Hematopoietic multipotent progenitor cell treated with erythropoietin and hydrocortisone succinate and interleukin-3 and kit ligand, for 15 days (in vitro differentiated cells): ENCODE measurements around the gene TRIM66.
"Not testable (repeated sequence)": the region's sequence is repeated elsewhere in the genome, so short reads cannot be mapped to it uniquely, and the experiment has no call there.

Source experiments
- DNase-seq: peaks from one replicate; pipeline ENCODE4 v3.0.0-alpha.2; 2015; ENCODE audit warnings: low spot score

TRIM66 gene

DNA sequence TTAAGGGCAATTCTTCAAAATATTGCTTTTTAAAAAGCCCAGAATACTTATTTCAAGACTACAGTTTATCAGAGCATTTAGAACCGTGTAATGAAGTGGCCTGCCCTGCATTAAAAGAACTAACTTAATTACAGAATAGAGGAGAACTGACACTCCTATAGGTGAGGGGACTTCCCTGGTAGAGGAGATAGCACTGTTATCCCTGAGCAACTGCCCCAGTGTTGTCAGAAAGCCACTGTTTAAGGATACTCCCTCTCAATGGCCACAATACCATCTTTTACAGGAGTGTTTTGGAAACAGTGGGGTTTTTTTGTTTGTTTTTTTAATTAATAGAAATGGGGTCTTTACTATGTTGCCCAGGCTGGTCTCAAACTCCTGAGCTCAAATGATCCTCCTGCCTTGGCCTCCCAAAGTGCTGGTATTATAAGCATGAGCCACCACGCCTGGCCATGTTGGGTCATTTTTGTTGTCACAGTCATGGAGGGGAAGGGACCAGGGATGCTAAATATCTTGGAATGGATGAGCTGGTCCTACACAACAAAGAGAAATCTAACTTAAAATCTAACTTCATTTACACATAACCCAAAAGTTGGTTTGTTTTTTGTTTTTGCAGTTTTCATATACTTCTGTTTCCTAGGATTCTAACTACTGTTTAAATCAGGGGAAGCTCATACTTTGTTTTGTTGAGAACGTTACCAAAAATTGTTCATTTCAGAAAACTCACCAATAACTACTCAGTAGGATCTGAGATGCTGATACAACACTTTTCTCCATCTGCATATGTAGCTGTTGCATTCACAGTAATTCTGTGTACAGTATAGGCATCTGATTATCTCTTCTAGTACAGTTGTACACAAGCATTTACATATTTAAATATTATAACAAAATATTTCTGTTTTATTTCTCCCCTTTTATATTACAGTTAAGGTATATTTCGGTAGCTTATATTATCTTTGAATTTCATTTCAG lies 8.2 kb upstream of the TRIM66 start:
- DNase-seq, result no peak

GRCh38 chr11:8689726-8690255 lies 7.3 kb upstream of the TRIM66 start:
- DNase-seq, result no peak

GRCh38 chr11:8688414-8689362 lies 6.2 kb upstream of the TRIM66 start:
- peak; percentile 92 for DNase-seq

DNA sequence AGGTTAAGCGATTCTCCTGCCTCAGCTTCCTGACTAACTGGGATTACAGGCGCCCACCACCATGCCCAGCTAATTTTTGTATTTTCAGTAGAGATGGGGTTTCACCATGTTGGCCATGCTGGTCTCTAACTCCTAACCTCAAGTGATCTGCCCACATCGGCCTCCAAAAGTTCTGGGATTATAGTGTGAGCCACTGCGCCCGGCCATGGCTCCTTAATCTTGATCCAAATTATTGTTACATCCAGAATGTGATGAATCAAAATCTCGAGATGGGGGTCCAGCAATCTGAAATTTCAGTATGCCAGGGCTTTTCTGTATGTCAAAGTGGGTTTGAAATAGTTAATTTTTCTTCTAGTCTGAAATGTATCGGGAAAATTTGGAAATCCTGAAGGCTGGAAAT lies 3.9 kb upstream of the TRIM66 start:
- DNase-seq, result no peak

DNA sequence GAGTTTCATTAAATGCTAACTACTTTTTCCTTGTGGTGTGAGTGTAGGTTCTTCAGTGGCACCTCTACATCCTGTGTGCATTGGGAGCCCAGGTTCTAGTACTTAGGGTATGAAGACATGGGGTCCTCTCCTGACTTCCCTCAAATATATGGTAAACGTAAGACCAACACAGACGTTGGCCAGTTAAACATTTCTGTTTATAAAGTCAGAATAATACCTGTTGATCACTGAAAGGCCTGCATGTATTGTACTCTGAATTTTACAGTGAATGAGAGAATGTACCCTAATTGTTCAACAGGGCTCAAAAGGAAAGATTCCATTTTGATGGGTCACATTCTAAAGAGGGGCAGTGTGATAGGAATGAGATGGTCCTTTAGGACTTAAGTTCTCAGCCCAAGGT lies 3.4 kb upstream of the TRIM66 start:
- DNase-seq, result no peak

- DNase-seq, result no peak
Observed at GRCh38 chr11:8685306-8685705, 2.8 kb upstream of the TRIM66 start.

DNA sequence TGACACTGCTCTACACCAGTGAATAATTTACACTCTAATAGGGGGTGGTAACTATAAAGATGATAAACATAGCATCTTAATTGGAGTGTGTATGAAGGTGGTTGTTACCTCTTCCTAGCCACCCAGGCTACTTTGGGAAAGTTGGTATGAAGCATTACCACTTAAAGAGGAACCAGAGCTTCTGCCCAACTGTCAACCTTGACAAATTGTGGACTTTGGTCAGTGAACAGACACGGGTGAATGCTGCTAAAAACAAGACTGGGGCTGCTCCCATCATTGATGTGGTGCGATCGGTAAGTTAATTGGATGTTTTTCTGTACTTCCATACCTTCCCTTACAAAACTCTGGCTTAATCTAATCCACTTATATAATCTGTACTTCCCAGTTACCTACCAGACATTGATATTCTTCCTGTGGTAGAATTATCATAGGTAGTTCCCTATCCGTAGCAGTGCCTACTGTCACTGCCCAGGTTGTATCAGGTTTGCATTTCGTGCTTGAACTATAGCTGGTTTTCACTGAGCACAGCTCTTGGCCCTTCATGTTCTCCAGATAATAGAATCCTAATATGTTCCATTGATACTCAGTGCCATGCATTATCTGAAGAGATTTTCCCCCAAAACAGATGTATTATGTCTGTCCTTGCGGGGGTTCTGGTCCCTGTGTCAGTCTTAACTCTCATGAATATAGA lies 2.3 kb upstream of the TRIM66 start:
- no peak for DNase-seq

GRCh38 chr11:8683115-8683807 lies 796 bp upstream of the TRIM66 start:
- peak; percentile 12 for DNase-seq

DNA sequence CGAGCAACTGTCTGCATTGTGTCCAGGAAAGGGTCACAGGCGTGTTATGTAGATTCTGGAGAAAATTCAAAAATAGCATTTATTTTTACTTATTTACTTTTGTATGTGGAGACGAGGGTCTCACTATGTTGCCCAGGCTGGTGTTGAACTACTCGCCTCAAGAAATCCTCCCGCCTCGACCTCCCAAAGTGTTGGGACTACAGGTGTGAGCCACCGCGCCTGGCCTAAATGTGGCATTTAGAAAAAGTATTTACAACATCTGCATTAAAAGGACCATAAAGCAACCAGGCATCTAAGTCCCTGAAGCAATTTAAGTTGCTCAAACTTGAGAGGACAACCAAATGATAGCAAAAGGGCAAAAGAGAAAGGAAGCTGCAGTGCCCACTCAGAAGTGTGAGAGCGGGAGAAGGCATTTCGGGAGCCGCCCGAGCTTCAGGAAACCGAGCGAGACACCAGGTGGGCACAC lies 595 bp downstream of the TRIM66 start:
- DNase-seq, result no peak

DNA sequence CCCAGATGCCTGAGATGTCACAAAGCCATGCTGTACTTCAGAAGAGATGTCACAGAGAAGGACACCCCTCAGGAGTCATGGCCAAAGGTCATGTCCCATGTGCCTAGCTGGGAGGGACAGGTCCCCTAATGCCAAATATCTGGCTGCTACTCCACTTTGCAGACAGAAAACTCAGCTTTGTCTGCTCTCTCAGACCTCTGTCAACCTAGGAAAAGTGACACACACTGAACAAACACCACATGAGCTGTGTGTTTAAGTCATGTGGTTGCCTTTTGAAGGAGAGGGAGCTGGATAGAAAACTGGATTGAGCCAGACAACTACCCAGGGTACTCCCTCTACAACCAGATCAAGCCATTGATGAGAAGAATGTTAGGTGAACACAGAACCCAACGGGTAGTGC lies 3.5 kb downstream of the TRIM66 start:
- DNase-seq, result no peak

GRCh38 chr11:8676458-8676857 lies 6.0 kb downstream of the TRIM66 start:
- DNase-seq, result no peak

DNA sequence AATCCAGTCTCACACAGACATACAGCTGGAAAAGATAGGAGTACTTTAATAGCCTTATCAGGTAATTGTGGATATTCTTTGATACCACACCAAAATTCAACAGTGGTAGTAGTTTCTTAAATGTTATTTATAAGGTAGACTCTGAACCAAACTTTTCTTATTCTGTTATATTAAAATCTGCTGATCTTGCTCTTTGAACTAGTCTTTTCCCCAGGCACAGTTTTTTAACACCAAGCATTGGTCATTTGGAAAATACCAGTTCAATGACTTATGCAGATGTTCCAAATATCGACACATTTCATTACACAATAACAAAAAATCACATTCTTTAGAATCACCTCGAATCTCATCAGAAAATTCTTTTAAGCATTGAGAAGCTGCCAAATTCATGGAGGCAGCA lies 7.6 kb downstream of the TRIM66 start:
- DNase-seq, result no peak

- DNase-seq, result no peak
Observed at GRCh38 chr11:8672346-8672745, 10.1 kb downstream of the TRIM66 start.

- DNase-seq, result no peak
Observed at GRCh38 chr11:8671651-8672062, 10.8 kb downstream of the TRIM66 start.

DNA sequence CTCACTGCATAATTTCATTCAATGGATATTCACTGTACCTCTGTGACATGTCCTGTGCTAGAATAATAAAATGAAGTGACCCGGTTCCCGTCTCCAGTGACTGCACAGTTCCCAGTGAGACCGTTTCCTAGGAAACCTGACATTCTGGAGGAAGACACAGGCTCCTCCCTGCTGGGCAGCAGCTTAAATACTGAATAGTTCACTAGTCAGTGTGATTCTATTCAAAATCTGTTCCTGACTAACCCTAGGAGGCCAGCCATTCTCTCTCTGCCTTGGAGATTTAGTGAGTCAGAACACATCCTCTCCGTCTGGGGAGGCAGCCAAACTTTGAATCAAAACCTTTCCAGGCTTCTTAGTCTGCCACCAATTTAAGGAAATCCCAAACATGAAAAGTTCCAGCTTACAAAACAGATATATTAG lies 11.3 kb downstream of the TRIM66 start:
- no peak for DNase-seq

GRCh38 chr11:8670081-8670480 lies 12.4 kb downstream of the TRIM66 start:
- not testable (repeated sequence) for DNase-seq

- DNase-seq, result no peak
Observed at GRCh38 chr11:8665222-8665621, 17.2 kb downstream of the TRIM66 start.

- DNase-seq, result no peak
Observed at GRCh38 chr11:8661001-8661795, 21.3 kb downstream of the TRIM66 start.

GRCh38 chr11:8658321-8659057 lies 24.0 kb downstream of the TRIM66 start:
- no peak for DNase-seq

- no peak for DNase-seq
Observed at GRCh38 chr11:8656291-8656690, 26.2 kb downstream of the TRIM66 start.
